K562 (cell line): ENCODE results near the gene ARRB2.

ENCODE experiments used
- AFF4 ChIP-seq: sonication (generic); formaldehyde crosslinking; IDR thresholded peaks from 2 replicates; pipeline ENCODE4 v1.8.0; 2023; ENCODE audit warnings: mild to moderate bottlenecking, missing genetic modification reagents
- CHAMP1 ChIP-seq: fragments of 450-650 bp; IDR thresholded peaks from 2 replicates; pipeline ENCODE4 v1.6.1; 2016; ENCODE audit warnings: mild to moderate bottlenecking
- ESRRA ChIP-seq: fragments of 450-650 bp; IDR thresholded peaks from 2 replicates; pipeline ENCODE4 v1.6.1; 2014; ENCODE audit warnings: low read depth, mild to moderate bottlenecking, moderate library complexity, borderline replicate concordance
- EZH2 ChIP-seq: IDR thresholded peaks from 2 replicates; pipeline ENCODE4 v1.6.1; 2012; ENCODE audit warnings: low read depth, mild to moderate bottlenecking, inconsistent platforms, low read length, borderline replicate concordance
- NR3C1 ChIP-seq: sonication (generic); formaldehyde crosslinking; IDR thresholded peaks from 2 replicates; pipeline ENCODE4 v1.8.1; 2022; ENCODE audit warnings: missing genetic modification reagents
- ZNF764 ChIP-seq: fragments of 250-450 bp; sonication (Bioruptor Pico); IDR thresholded peaks from 2 replicates; pipeline ENCODE4 v1.4.0; 2020; ENCODE audit warnings: low read depth, mild to moderate bottlenecking, moderate library complexity
- TF ChIP-seq, protein P1 (sequence below): sonication (generic); formaldehyde crosslinking; IDR thresholded peaks from 2 replicates; pipeline ENCODE4 v1.8.1; 2023; ENCODE audit warnings: mild to moderate bottlenecking, missing genetic modification reagents

DNA sequence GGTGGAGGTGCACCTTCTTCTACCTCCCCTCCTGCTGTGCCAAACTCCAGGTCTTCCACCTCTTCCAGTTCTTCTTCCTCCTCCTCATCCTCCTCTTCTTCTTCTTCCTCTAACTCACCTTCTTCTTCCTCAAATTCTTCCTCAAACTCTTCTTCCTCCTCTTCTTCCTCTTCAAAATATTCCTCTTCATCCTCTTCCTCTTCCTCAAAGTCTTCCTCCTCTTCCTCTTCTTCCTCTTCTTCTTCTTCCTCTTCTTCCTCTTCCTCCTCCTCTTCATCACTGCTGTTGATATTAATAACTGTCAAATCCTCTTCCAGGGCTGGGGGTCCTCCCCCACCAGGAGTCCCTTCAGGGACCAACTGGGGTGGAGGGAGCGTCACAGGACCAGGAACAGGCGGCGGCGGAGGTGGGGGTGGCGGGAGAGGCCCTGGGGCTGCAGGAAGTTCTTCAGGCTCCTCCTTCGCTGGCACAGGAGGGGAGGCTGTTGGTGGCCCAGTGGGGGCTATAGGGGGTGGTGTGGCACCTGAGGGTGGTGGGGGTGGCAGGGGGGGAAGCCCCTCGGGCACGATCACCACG is 38.3 kb upstream of the ARRB2 start:
- TF ChIP-seq EZH2 (no peak), ZNF764 (CRISPR knock-in tag) (no peak), ESRRA (no peak), AFF4 (no peak), NR3C1 (CRISPR knock-in tag) (no peak), CHAMP1 (no peak)
- TF ChIP-seq, protein P1, sequence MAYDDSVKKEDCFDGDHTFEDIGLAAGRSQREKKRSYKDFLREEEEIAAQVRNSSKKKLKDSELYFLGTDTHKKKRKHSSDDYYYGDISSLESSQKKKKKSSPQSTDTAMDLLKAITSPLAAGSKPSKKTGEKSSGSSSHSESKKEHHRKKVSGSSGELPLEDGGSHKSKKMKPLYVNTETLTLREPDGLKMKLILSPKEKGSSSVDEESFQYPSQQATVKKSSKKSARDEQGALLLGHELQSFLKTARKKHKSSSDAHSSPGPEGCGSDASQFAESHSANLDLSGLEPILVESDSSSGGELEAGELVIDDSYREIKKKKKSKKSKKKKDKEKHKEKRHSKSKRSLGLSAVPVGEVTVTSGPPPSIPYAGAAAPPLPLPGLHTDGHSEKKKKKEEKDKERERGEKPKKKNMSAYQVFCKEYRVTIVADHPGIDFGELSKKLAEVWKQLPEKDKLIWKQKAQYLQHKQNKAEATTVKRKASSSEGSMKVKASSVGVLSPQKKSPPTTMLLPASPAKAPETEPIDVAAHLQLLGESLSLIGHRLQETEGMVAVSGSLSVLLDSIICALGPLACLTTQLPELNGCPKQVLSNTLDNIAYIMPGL (CRISPR knock-in tag), result no peak
